Measurements from ENCODE around the gene BOC. TPM values are rescaled to one million over a fixed set of nuclear protein-coding genes. Genes with fewer than 3 reads are reported as not detected.

The BOC gene
- total and polyA plus RNA-seq, 2 of the 8 experiments (the other 6 are each of a cell fraction or from before 2014, with no cell fraction given): 6.9 to 9.3 TPM

- H2AK5ac ChIP-seq (ENCODE audit: low read depth, low read length): no peak overlapping the region
- H2BK120ac ChIP-seq (replicated peaks; ENCODE audit: low read depth, low read length): no peak overlapping the region
- peak overlapping the region; percentile 83 to 99 for H3K4me2 ChIP-seq (ENCODE audit: insufficient read depth in 1 of 2, low read depth in 2 of 2, low read length in 2 of 2)
- H3K4me3 ChIP-seq (ENCODE audit: extremely low read depth in 1 of 4, insufficient read depth in 2 of 4, low read depth in 3 of 4, low read length in 4 of 4): peak overlapping the region; percentile 62 to 96 (median 85)
- H4K20me1 ChIP-seq (replicated peaks in 1 of 2; ENCODE audit: control insufficient read depth in 1 of 2, insufficient read depth in 2 of 2, low read length in 2 of 2): no peaks in the 10 kb centered on the region
- H2BK15ac ChIP-seq (ENCODE audit: low read length): peak overlapping the region; percentile 46; the same call in 1 of the 2 replicates
- no peak for DNase-seq (ENCODE audit: low read depth in 1 of 2, low spot score in 2 of 2)
- H3K9ac ChIP-seq (replicated peaks in 1 of 4; ENCODE audit: extremely low read depth in 1 of 4, low read depth in 3 of 4, low read length in 3 of 4): peak overlapping the region in 1 of 4 experiments; percentile 20; a peak in 2 of 7 replicates
- peak overlapping the region; percentile 37; the same call in 1 of the 2 replicates for H2BK5ac ChIP-seq (ENCODE audit: low read depth, low read length)
- H3K23me2 ChIP-seq (ENCODE audit: low read depth, low read length): peaks cover 23% of the 10 kb centered on the region
- H3K56ac ChIP-seq (replicated peaks; ENCODE audit: insufficient read length, low read depth, low read length): no peak overlapping the region
- H3K4me1 ChIP-seq (replicated peaks in 1 of 4; ENCODE audit: control insufficient read depth in 3 of 4, insufficient read depth in 4 of 4, low read length in 3 of 4): peaks cover 8 to 19% (median 11%) of the 10 kb centered on the region in 4 experiments; a peak in 6 of 7 replicates
- H3K79me2 ChIP-seq (ENCODE audit: control insufficient read depth in 1 of 2, insufficient read depth in 2 of 2, low read length in 2 of 2): 0 out of 4 replicates have a peak, but pooled peaks cover 0 to 4% of the 10 kb centered on the region in 2 experiments
- no peaks in the 10 kb centered on the region for H3K79me1 ChIP-seq (ENCODE audit: low read depth, low read length)
- H3K36me3 ChIP-seq (ENCODE audit: control insufficient read depth in 2 of 4, insufficient read depth in 4 of 4, low read length in 3 of 4): peaks cover 0 to 3% (median 0%) of the 10 kb centered on the region in 4 experiments; a peak in 1 of 8 replicates
- H3K14ac ChIP-seq (ENCODE audit: insufficient read length): no peak overlapping the region
- H2AFZ ChIP-seq (ENCODE audit: low read length): no peak overlapping the region
- no peaks in the 10 kb centered on the region for H3K9me3 ChIP-seq (ENCODE audit: insufficient read depth in 2 of 2, low read depth in 1 of 2, low read length in 1 of 2)
- H3K4ac ChIP-seq (replicated peaks; ENCODE audit: insufficient read length, low read depth, low read length): no peak overlapping the region
- no peak overlapping the region for H4K8ac ChIP-seq (ENCODE audit: extremely low read depth, insufficient read depth, low read length)
- H2BK12ac ChIP-seq (ENCODE audit: low read depth, low read length): peak overlapping the region; percentile 77; the same call in 1 of the 2 replicates
- CTCF ChIA-PET (ENCODE audit: partially characterized antibody): interaction anchor here (0.5 to 3.0 kb wide), 5 partner anchors 15 to 199 kb away, joined by 3 to 9 read pairs (median 5); no protein-coding TSS in a partner anchor
- peak overlapping the region; percentile 25; the same call in 1 of the 2 replicates for H3K18ac ChIP-seq (ENCODE audit: extremely low read depth, low read length)
- H3K23ac ChIP-seq (ENCODE audit: insufficient read length): no peak overlapping the region
- POLR2A ChIA-PET (ENCODE audit: partially characterized antibody): no interaction called here
- no peak overlapping the region for H4K91ac ChIP-seq (replicated peaks; ENCODE audit: insufficient read length, low read length)
- no peak overlapping the region for H4K5ac ChIP-seq (ENCODE audit: insufficient read length, low read depth, low read length)
- 50% methylated on average over 5 of the region's 5 CpGs; no CpG with 5 or more reads in 1 of the 2 experiments for WGBS, 2 experiments (ENCODE audit: extremely low coverage in 1 of 2, insufficient coverage in 1 of 2, insufficient read length in 1 of 2, insufficient replicate concordance in 2 of 2, low coverage in 1 of 2, low lambda C conversion rate in 2 of 2, missing lambda C conversion rate in 1 of 2)
- TF ChIP-seq RXRA (IDR thresholded peaks at IDR 0.05; ENCODE audit: insufficient read depth, low read depth, low read length) (no peak), SIRT6 (IDR thresholded peaks at IDR 0.05; ENCODE audit: low read length) (no peak), POLR2A (IDR thresholded peaks at IDR 0.05; ENCODE audit: control extremely low read depth in 1 of 2, low read depth in 2 of 2, low read length in 2 of 2) (no peak), CTBP2 (IDR thresholded peaks at IDR 0.05; ENCODE audit: borderline replicate concordance, insufficient read depth, insufficient read length, low read length) (no peak), ATF3 (IDR thresholded peaks at IDR 0.05; ENCODE audit: insufficient read depth, low read depth, low read length) (no peak), GABPA (IDR thresholded peaks at IDR 0.05; ENCODE audit: borderline replicate concordance, insufficient read depth, low read length) (no peak), CHD2 (IDR thresholded peaks at IDR 0.05; ENCODE audit: low read length) (no peak), MAX (IDR thresholded peaks at IDR 0.05) (no peak), CHD1 (IDR thresholded peaks at IDR 0.05; ENCODE audit: low read depth, low read length) (no peak), KDM4A (IDR thresholded peaks at IDR 0.05; ENCODE audit: low read depth, low read length, severe bottlenecking) (no peak)
- H3K27ac ChIP-seq (ENCODE audit: low read depth, low read length): no peak overlapping the region
- FAIRE-seq: no peak
- H2BK20ac ChIP-seq (ENCODE audit: low read length): no peak overlapping the region
- peaks cover 0 to 21% (median 15%) of the 10 kb centered on the region in 4 experiments; a peak in 6 of 7 replicates for H3K27me3 ChIP-seq (replicated peaks in 1 of 4; ENCODE audit: control insufficient read depth in 3 of 4, extremely low read depth in 1 of 4, insufficient read depth in 3 of 4, low read length in 3 of 4)
These were observed 1.6 kb downstream of the BOC start for GRCh38 chr3:113212844-113213375.
